GM19193 (cell line): ENCODE measurements around the gene NLRP9.

Experiments used
- POLR2A ChIP-seq: IDR thresholded peaks from 4 replicates; pipeline ENCODE4 v1.6.1; 2011; ENCODE audit not compliant: insufficient read depth, insufficient read length; ENCODE audit errors: extremely low read depth

Gene NLRP9

DNA sequence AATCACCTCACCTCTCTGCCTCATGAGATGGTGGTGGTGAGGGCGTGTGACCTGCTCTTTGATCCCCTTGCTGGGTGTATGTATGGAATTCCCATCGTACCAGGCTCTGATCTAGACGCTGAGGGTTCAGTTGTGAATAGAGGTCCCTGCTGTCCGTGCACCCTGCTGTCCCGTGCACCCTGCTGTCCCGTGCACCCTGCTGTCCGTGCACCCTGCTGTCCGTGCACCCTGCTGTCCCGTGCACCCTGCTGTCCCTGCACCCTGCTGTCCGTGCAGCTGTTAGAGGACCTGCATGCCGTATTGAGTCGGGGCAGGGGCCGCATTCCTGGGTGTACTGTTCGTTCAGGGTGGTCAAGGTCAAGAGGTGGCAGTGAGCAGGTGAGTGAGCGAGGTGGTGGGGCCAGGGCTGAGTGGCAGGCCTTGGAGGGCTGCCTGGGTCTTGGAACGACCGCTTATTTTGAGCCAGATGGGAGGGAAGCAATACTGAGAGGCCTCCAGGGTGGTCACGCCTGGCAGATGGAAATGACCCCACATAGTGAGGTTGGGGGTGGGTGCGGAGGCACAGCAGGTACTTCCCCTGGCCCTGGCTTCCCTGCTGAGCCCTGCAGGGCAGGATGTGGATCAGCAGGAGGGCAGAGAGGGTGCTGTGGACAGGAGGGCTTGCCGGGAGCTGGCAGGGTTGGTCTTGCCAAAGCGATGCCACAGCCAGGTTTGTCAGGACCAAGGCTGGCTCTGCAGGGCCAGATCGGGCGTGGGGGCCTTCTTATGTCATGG is 67.7 kb downstream of the NLRP9 start:
- TF ChIP-seq POLR2A, result no peak

DNA sequence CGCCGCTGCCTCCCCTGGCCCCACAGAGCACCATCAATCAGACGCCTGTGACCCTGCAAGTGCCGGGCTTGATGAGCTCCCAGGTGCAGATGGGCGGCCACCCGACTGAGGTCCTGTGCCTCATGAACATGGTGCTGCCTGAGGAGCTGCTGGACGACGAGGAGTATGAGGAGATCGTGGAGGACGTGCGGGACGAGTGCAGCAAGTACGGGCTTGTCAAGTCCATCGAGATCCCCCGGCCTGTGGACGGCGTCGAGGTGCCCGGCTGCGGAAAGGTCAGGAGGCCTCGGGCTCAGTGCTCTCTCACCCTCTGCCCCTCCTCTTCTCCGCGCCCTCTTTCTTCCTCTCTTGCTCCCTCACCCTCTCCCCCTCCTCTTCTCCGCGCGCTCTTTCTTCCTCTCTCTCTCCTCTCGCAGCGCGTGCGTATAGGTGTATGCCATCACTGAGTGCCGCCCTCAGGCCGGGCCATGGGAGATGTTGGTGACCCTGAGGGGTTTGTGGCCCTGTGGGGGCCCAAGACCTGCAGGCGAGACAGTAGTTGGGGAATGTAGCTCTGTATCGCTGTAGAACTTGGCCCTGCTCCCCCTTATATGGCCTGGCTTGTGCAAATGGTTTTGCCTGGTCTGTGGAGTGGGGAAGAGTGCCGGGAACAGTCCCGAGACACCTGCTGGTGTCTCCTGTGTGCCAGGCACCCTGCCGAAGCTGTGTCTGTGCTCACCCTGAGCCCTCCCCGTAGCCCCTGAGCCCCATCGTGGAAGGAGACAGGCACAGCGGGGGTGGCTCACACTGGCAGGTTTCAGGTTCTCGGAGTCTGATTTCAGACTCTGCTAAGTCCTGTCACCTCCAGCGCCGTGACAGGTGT is 68.6 kb downstream of the NLRP9 start:
- no peak for TF ChIP-seq POLR2A

- TF ChIP-seq POLR2A, result no peak
Observed at GRCh38 chr19:55668603-55669348, 69.4 kb downstream of the NLRP9 start.

DNA sequence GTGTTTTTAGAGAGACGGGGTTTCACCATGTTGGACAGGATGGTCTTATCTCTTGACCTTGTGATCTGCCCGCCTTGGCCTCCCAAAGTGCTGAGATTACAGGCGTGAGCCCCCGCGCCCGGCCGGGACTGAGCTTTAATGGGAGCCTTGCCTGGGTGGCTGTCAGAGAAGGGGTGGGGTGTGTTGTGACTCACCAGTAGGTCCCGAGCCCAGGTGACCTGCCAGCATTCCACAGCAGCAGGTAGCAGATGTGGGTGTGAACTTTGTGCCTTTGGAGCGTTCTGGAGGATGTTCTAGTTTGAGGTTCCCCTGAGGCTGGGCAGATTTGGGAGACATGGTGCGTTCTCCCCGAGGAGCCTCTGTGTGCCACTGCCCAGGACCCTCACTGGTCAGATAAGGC is 70.2 kb downstream of the NLRP9 start:
- no peak for TF ChIP-seq POLR2A

- no peak for TF ChIP-seq POLR2A
Observed at GRCh38 chr19:55667511-55667910, 70.7 kb downstream of the NLRP9 start.

- no peak for TF ChIP-seq POLR2A
Observed at GRCh38 chr19:55667006-55667381, 71.2 kb downstream of the NLRP9 start.

DNA sequence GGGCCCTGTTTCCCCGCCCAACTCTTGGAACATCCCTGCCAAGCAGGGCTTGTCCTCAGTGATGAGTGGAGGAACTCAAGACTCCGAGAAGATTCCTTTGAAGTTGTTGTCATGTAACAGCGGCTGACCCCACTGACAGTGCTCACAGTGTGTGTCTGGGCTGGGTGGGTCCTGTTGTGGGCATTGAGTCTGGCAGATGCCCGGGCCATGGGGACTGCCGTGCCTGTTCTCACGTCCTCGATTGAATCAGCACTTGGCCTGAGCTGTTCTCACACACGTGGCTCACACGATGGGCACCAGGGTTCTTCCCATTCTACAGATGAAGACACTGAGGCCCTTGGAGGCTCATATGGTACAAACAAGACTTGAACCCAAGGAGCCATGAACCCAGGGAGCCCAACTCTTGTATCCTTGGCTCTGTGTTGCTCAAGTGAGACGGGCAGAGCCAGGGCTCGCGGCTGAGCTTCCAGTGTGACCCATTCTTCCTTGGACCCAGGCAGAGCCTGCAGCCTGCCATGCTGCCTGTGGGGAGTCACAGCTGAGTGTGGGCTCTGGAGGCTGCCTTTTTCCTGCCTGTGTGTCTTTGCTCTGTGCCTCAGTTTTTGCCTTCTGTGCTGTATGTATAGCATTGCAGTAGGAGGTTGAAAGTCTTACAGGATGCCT is 71.7 kb downstream of the NLRP9 start:
- peak; percentile 5 for TF ChIP-seq POLR2A

DNA sequence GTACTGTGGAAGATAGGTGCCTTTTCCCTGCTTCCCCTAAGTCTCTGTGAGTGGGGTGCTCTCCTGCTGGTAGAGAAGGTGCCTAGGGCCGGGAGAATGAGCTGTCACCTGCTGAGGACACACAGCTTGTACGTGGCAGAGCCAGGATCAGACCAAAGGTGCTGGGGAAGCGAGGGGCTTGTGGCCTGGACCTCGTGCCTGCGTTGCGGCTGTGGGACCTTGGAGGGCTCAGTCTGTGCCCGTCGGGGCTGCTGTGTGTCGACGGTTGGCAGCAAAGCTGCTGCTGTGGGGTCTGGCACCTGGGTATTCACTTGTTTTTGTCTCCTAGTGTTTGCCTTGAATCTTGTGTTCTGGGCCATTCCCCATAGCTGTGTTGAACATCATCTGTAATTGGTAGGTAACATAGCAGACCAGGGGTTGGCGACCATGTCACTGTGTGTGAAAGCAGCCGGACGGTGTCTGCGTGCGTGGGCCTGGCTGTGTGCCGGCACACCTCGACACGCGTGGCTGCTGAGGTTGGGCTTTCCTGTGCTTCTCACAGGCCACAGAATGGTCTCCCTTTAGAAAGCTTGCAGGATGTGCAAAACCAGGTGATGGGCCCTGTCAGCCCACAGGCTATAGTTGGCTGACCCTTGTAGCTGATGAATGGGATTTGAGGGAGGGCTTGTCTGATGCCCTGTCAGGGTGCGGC is 74.2 kb downstream of the NLRP9 start:
- TF ChIP-seq POLR2A, result no peak

DNA sequence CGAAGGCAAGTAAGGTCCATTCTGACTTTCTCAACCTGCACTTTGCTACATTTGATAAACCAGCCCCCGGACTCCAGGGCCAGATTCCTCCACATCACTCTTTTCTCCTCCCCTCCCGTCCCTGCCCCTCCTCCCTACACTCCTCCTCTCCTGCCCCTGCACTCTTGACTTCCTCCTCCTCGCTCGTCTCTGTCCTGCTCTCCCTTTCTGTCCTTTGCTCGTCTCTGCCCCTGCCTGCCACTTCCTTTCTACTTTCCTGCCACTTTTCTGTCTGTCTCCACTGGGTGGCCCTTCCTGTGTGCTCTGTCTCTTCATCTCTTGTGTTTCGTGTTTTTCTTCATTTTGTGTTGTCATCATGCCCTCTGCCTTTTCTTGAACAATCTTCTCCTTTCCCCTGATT is 76.4 kb downstream of the NLRP9 start:
- TF ChIP-seq POLR2A, result no peak

- no peak for TF ChIP-seq POLR2A
Observed at GRCh38 chr19:55660991-55661390, 77.2 kb downstream of the NLRP9 start.

DNA sequence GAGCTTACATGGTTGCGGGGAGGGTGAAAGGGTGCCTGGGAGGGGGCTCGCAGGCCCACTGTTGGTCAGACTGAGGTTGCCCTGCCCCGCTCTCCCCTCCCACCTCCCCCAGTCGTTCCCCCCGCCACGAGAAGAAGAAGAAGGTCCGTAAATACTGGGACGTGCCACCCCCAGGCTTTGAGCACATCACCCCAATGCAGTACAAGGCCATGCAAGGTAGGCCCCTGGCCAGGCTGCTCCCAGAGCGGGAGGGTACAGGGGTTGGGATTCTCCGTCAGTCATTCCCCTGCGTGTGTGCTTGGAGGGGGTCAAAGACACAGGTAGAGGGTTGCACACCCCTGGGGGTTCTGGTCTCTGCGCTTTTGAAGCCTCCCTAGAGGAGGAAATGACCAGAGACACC is 77.8 kb downstream of the NLRP9 start:
- TF ChIP-seq POLR2A, result no peak

DNA sequence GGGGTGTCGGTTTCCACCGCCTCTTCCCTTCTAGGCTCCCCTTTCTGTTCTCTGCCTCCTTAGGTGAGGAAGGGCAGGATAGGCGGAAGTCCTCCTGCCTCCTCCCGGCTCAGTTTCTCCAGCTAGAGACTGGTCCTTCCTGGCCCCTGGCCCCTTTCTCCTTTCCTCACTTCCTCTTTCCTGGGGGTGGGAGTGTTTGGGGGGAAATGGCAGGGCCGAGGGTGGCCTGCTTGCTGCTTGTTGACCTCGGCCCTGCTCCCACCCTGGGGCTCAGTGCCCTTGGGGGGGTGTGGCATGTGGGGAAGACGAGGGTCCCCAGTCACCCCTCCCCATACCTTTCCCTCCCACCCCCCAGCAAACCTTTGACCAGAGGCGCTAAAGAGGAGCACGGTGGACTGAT is 78.4 kb downstream of the NLRP9 start:
- TF ChIP-seq POLR2A, result no peak

DNA sequence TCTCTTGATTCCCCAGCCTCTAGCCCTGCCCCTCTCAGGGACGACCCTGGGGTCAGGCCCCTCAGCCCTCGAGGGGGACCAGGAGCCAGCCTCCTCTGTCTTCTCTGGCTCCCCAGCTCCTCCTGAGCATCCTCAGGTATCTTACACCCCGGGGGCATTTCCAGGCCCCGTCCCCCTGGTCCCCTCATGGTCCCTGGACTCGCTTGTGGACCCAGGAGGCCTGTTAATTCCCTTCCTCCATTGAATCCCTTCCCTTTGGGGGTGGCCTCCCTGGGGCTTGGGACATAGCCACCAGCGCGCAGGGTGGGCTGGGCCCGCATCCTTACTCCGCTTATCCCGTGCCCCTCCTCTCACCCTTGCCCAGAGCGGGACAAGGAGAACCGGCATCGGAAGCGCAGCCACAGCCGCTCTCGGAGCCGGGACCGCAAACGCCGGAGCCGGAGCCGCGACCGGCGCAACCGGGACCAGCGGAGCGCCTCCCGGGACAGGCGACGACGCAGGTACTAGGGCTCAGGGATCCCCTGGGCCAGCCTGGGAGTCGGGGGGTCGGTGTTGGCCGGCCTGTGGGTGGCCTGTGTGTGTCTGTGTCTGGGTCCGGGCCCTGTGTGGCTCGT is 79.2 kb downstream of the NLRP9 start:
- no peak for TF ChIP-seq POLR2A
